Measurements from ENCODE around the gene HAPLN3.

GRCh38 chr15:88877415-88877814 is 17.9 kb downstream of the HAPLN3 start:
- TF ChIP-seq CTCF (IDR thresholded peaks at IDR 0.05): no peak
- TF ChIP-seq EZH2 (IDR thresholded peaks at IDR 0.05; ENCODE audit: borderline replicate concordance, insufficient read depth, low read depth, low read length, poor library complexity, severe bottlenecking): no peak

Data from B cell (primary cell).